Mesendoderm (in vitro differentiated cells): ENCODE data around the gene NCK2.

Experiments used
- DNase-seq: peaks from one replicate; pipeline ENCODE4 v3.0.0; 2013
- H2AK5ac ChIP-seq: 2 replicates; pipeline ENCODE4 v1.6.1; 2013; ENCODE audit warnings: low read length, inconsistent platforms
- H2BK120ac ChIP-seq: 2 replicates; pipeline ENCODE4 v1.6.1; 2013; ENCODE audit warnings: low read depth, mild to moderate bottlenecking, low read length, moderate library complexity, mixed read lengths
- H2BK15ac ChIP-seq: replicated peaks from 2 replicates; pipeline ENCODE4 v1.6.1; 2013; ENCODE audit warnings: low read depth, mild to moderate bottlenecking, moderate library complexity
- H2BK5ac ChIP-seq: 2 replicates; pipeline ENCODE4 v1.6.1; 2013; ENCODE audit warnings: low read length, inconsistent platforms
- H3K18ac ChIP-seq: 2 replicates; pipeline ENCODE4 v1.6.1; 2013; ENCODE audit warnings: mild to moderate bottlenecking, low read length, mixed read lengths
- H3K23ac ChIP-seq: one replicate; pipeline ENCODE4 v1.6.1; 2013; ENCODE audit warnings: low read length
- H3K27ac ChIP-seq: 2 replicates; pipeline ENCODE4 v1.5.1; 2013; ENCODE audit warnings: low read depth, mild to moderate bottlenecking, inconsistent platforms, low read length, moderate library complexity
- H3K27me3 ChIP-seq: 2 replicates; pipeline ENCODE4 v1.6.1; 2013; ENCODE audit warnings: low read length, control low read depth, mild to moderate bottlenecking, inconsistent platforms; ENCODE audit not compliant: insufficient read depth, poor library complexity
- H3K36me3 ChIP-seq: 2 replicates; pipeline ENCODE4 v1.6.1; 2013; ENCODE audit warnings: low read length, inconsistent platforms; ENCODE audit not compliant: control insufficient read depth, insufficient read depth
- H3K4ac ChIP-seq: one replicate; pipeline ENCODE4 v1.6.1; 2013; ENCODE audit warnings: low read depth, mild to moderate bottlenecking, low read length, moderate library complexity
- H3K4me1 ChIP-seq: 2 replicates; pipeline ENCODE4 v1.6.1; 2013; ENCODE audit warnings: low read depth, low read length, inconsistent platforms; ENCODE audit not compliant: control insufficient read depth
- H3K4me2 ChIP-seq: 2 replicates; pipeline ENCODE4 v1.6.1; 2013; ENCODE audit warnings: low read length
- H3K4me3 ChIP-seq: 2 replicates; pipeline ENCODE4 v1.5.1; 2013; ENCODE audit warnings: mild to moderate bottlenecking, low read length
- H3K56ac ChIP-seq: one replicate; pipeline ENCODE4 v1.6.1; 2013; ENCODE audit warnings: low read length
- H3K79me1 ChIP-seq: 2 replicates; pipeline ENCODE4 v1.6.1; 2013; ENCODE audit warnings: low read length, inconsistent platforms
- H3K79me2 ChIP-seq: 2 replicates; pipeline ENCODE4 v1.6.1; 2013; ENCODE audit warnings: mild to moderate bottlenecking, low read length; ENCODE audit not compliant: control insufficient read depth, insufficient read depth
- H3K9ac ChIP-seq: 2 replicates; pipeline ENCODE4 v1.6.1; 2013; ENCODE audit warnings: low read length, inconsistent platforms
- H4K5ac ChIP-seq: one replicate; pipeline ENCODE4 v1.6.1; 2013; ENCODE audit warnings: low read length
- H4K8ac ChIP-seq: one replicate; pipeline ENCODE4 v1.6.1; 2013; ENCODE audit warnings: low read depth, mild to moderate bottlenecking, control low read depth, low read length, moderate library complexity
- WGBS: extraction: QIAGEN DNeasy Blood & Tissue Kit; methylation state at CpG from one replicate; pipeline ENCODE4 v1.1.7; 2013; ENCODE audit warnings: low lambda C conversion rate, missing lambda C conversion rate; ENCODE audit not compliant: insufficient coverage; ENCODE audit errors: extremely low coverage; 5-methylcytosine and 5-hydroxymethylcytosine counted together

NCK2 gene

GRCh38 chr2:105801961-105802360, 57.2 kb downstream of the NCK2 start:
- no CpG with 5 or more reads among the region's 4 CpGs for WGBS

GRCh38 chr2:105802587-105802986, 57.9 kb downstream of the NCK2 start:
- Histone ChIP-seq H3K4me2 (no peak overlapping the region), H3K23ac (no peak overlapping the region), H3K56ac (no peak overlapping the region), H2BK15ac (no peak overlapping the region), H3K9ac (no peak overlapping the region), H3K4me3 (no peak overlapping the region), H3K79me2 (peaks cover 76% of the 10 kb centered on the region), H4K8ac (no peak overlapping the region), H3K18ac (no peak overlapping the region), H3K27ac (no peak overlapping the region), H3K36me3 (no peaks in the 10 kb centered on the region), H3K79me1 (peaks cover 42% of the 10 kb centered on the region), H4K5ac (no peak overlapping the region), H3K4me1 (peaks cover 11% of the 10 kb centered on the region), H3K27me3 (no peaks in the 10 kb centered on the region), H2BK120ac (no peak overlapping the region), H2AK5ac (no peak overlapping the region), H2BK5ac (no peak overlapping the region), H3K4ac (no peak overlapping the region)
- no CpG with 5 or more reads among the region's 7 CpGs for WGBS
- no peak for DNase-seq

More at GRCh38 chr2:105801961-105802360, 57.2 kb downstream of the NCK2 start:
- Histone ChIP-seq H3K18ac (no peak overlapping the region), H2BK5ac (no peak overlapping the region), H3K27me3 (no peaks in the 10 kb centered on the region), H3K36me3 (no peaks in the 10 kb centered on the region), H3K56ac (no peak overlapping the region), H3K4ac (no peak overlapping the region), H3K4me2 (no peak overlapping the region), H3K9ac (no peak overlapping the region), H3K79me2 (peaks cover 78% of the 10 kb centered on the region), H2BK120ac (no peak overlapping the region), H4K5ac (no peak overlapping the region), H3K23ac (no peak overlapping the region), H3K4me1 (peaks cover 15% of the 10 kb centered on the region), H2BK15ac (no peak overlapping the region), H2AK5ac (no peak overlapping the region), H3K27ac (no peak overlapping the region), H4K8ac (no peak overlapping the region), H3K4me3 (no peak overlapping the region), H3K79me1 (peaks cover 42% of the 10 kb centered on the region)
- no peak for DNase-seq

- Histone ChIP-seq H3K23ac (no peak overlapping the region), H3K27me3 (no peaks in the 10 kb centered on the region), H2BK15ac (no peak overlapping the region), H3K79me1 (peaks cover 42% of the 10 kb centered on the region), H4K8ac (no peak overlapping the region), H2AK5ac (no peak overlapping the region), H2BK5ac (no peak overlapping the region), H3K27ac (no peak overlapping the region), H3K9ac (no peak overlapping the region), H4K5ac (no peak overlapping the region), H3K4me1 (peaks cover 11% of the 10 kb centered on the region), H3K18ac (no peak overlapping the region), H3K79me2 (peaks cover 77% of the 10 kb centered on the region), H3K56ac (no peak overlapping the region), H3K36me3 (no peaks in the 10 kb centered on the region), H3K4ac (no peak overlapping the region), H2BK120ac (no peak overlapping the region), H3K4me3 (no peak overlapping the region), H3K4me2 (no peak overlapping the region)
- no peak for DNase-seq
- no CpG with 5 or more reads among the region's 3 CpGs for WGBS
These were observed 58.6 kb downstream of the NCK2 start for GRCh38 chr2:105803337-105803736.

- Histone ChIP-seq H3K36me3 (no peaks in the 10 kb centered on the region), H4K5ac (no peak overlapping the region), H3K27ac (no peak overlapping the region), H3K79me2 (peaks cover 77% of the 10 kb centered on the region), H3K79me1 (peaks cover 46% of the 10 kb centered on the region), H3K9ac (no peak overlapping the region), H3K23ac (no peak overlapping the region), H3K4me1 (peaks cover 11% of the 10 kb centered on the region), H2BK15ac (no peak overlapping the region), H3K56ac (no peak overlapping the region), H3K18ac (no peak overlapping the region), H3K4ac (no peak overlapping the region), H2BK5ac (no peak overlapping the region), H3K4me3 (no peak overlapping the region), H4K8ac (no peak overlapping the region), H3K27me3 (no peaks in the 10 kb centered on the region), H2AK5ac (no peak overlapping the region), H2BK120ac (no peak overlapping the region), H3K4me2 (no peak overlapping the region)
- no CpG with 5 or more reads among the region's 4 CpGs for WGBS
- no peak for DNase-seq
These were observed 59.1 kb downstream of the NCK2 start for GRCh38 chr2:105803773-105804172.

GRCh38 chr2:105804266-105804665, 59.6 kb downstream of the NCK2 start:
- Histone ChIP-seq H2AK5ac (no peak overlapping the region), H3K79me1 (peaks cover 47% of the 10 kb centered on the region), H3K4ac (no peak overlapping the region), H3K36me3 (no peaks in the 10 kb centered on the region), H3K79me2 (peaks cover 78% of the 10 kb centered on the region), H2BK5ac (no peak overlapping the region), H3K4me3 (no peak overlapping the region), H2BK120ac (no peak overlapping the region), H3K9ac (no peak overlapping the region), H3K27ac (no peak overlapping the region), H2BK15ac (no peak overlapping the region), H3K4me1 (peaks cover 11% of the 10 kb centered on the region), H3K27me3 (no peaks in the 10 kb centered on the region), H4K8ac (no peak overlapping the region), H3K4me2 (no peak overlapping the region), H3K18ac (no peak overlapping the region), H4K5ac (no peak overlapping the region), H3K56ac (no peak overlapping the region), H3K23ac (no peak overlapping the region)
- no CpG with 5 or more reads among the region's 3 CpGs for WGBS
- no peak for DNase-seq

- no peak overlapping the region for H3K9ac ChIP-seq
- no peak overlapping the region for H3K4me3 ChIP-seq
- no CpG with 5 or more reads among the region's 8 CpGs for WGBS
- H4K5ac ChIP-seq: no peak overlapping the region
- H3K79me1 ChIP-seq: peaks cover 42% of the 10 kb centered on the region
- no peak overlapping the region for H3K27ac ChIP-seq
- no peak overlapping the region for H2BK5ac ChIP-seq
- H3K23ac ChIP-seq: no peak overlapping the region
- no peaks in the 10 kb centered on the region for H3K27me3 ChIP-seq
- H3K56ac ChIP-seq: no peak overlapping the region
- H2AK5ac ChIP-seq: no peak overlapping the region
- no peak overlapping the region for H4K8ac ChIP-seq
- H3K18ac ChIP-seq: no peak overlapping the region
- H3K4me2 ChIP-seq: no peak overlapping the region
- H2BK15ac ChIP-seq: no peak overlapping the region
- H3K36me3 ChIP-seq: no peaks in the 10 kb centered on the region
- H3K79me2 ChIP-seq: peaks cover 67% of the 10 kb centered on the region
- H3K4me1 ChIP-seq: peaks cover 11% of the 10 kb centered on the region
- no peak overlapping the region for H3K4ac ChIP-seq
- DNase-seq: no peak
- H2BK120ac ChIP-seq: no peak overlapping the region
These were observed 62.3 kb downstream of the NCK2 start for GRCh38 chr2:105806996-105807395.
